GM12878 (cell line): Measurements from ENCODE around the gene PRIMPOL.

Experiments
- FOXM1 ChIP-seq: IDR thresholded peaks from 2 replicates; pipeline ENCODE4 v1.6.1; 2012; ENCODE audit warnings: low read depth, mild to moderate bottlenecking, inconsistent platforms, low read length, moderate library complexity
- REST ChIP-seq: IDR thresholded peaks from 2 replicates; pipeline ENCODE4 v1.6.1; 2012; ENCODE audit warnings: mild to moderate bottlenecking, low read depth, low read length
- YBX1 ChIP-seq: fragments of 450-650 bp; IDR thresholded peaks from 2 replicates; pipeline ENCODE4 v1.6.1; 2016; ENCODE audit warnings: antibody characterized with exemption
- TF ChIP-seq, protein P1 (sequence below): IDR thresholded peaks from 2 replicates; pipeline ENCODE4 v1.6.1; 2012; ENCODE audit warnings: low read length, inconsistent platforms
- TF ChIP-seq, protein P2 (sequence below), 3 experiments: IDR thresholded peaks in 2 of 3; conservative IDR thresholded peaks in 1 of 3; 2 replicates each; pipeline ENCODE4 v1.5.1; 2011; ENCODE audit warnings: low read depth in 3 of 3, low read length in 3 of 3, mild to moderate bottlenecking in 3 of 3, control low read depth in 2 of 3, moderate library complexity in 2 of 3, inconsistent platforms in 1 of 3, mixed read lengths in 1 of 3; ENCODE audit not compliant: control insufficient read depth in 2 of 3, insufficient read depth in 1 of 3; ENCODE audit errors: extremely low read depth in 1 of 3

- TF ChIP-seq REST, result no peak
- TF ChIP-seq, protein P1, sequence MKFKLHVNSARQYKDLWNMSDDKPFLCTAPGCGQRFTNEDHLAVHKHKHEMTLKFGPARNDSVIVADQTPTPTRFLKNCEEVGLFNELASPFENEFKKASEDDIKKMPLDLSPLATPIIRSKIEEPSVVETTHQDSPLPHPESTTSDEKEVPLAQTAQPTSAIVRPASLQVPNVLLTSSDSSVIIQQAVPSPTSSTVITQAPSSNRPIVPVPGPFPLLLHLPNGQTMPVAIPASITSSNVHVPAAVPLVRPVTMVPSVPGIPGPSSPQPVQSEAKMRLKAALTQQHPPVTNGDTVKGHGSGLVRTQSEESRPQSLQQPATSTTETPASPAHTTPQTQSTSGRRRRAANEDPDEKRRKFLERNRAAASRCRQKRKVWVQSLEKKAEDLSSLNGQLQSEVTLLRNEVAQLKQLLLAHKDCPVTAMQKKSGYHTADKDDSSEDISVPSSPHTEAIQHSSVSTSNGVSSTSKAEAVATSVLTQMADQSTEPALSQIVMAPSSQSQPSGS, result no peak
- TF ChIP-seq FOXM1, result no peak
- TF ChIP-seq, protein P2, sequence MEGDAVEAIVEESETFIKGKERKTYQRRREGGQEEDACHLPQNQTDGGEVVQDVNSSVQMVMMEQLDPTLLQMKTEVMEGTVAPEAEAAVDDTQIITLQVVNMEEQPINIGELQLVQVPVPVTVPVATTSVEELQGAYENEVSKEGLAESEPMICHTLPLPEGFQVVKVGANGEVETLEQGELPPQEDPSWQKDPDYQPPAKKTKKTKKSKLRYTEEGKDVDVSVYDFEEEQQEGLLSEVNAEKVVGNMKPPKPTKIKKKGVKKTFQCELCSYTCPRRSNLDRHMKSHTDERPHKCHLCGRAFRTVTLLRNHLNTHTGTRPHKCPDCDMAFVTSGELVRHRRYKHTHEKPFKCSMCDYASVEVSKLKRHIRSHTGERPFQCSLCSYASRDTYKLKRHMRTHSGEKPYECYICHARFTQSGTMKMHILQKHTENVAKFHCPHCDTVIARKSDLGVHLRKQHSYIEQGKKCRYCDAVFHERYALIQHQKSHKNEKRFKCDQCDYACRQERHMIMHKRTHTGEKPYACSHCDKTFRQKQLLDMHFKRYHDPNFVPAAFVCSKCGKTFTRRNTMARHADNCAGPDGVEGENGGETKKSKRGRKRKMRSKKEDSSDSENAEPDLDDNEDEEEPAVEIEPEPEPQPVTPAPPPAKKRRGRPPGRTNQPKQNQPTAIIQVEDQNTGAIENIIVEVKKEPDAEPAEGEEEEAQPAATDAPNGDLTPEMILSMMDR (IDR thresholded peaks at IDR 0.05 in 2 of 3, conservative IDR thresholded peaks at IDR 0.05 in 1 of 3; ENCODE audit: control insufficient read depth in 2 of 3, extremely low read depth in 1 of 3, insufficient read depth in 1 of 3, low read depth in 3 of 3, low read length in 3 of 3), result no peak
- no peak for TF ChIP-seq YBX1
These were observed 17.1 kb downstream of the PRIMPOL start for GRCh38 chr4:184666670-184667069.
